GM23248 (cell line): ENCODE data around the gene LAMA2. TPM values are rescaled to one million over a fixed set of nuclear protein-coding genes. Genes with fewer than 3 reads are reported as not detected.

Source experiments
- DNase-seq: peaks from one replicate; pipeline ENCODE4 v3.0.0-alpha.2; 2015
- H2AFZ ChIP-seq: fragments of 200-600 bp; sonication (generic); 2 replicates; pipeline ENCODE4 v1.6.1; 2016; ENCODE audit warnings: antibody characterized with exemption
- H3F3A ChIP-seq: fragments of 200-600 bp; sonication (generic); 2 replicates; pipeline ENCODE4 v1.6.1; 2016; ENCODE audit warnings: mild to moderate bottlenecking, antibody characterized with exemption, mixed run types; ENCODE audit not compliant: insufficient read depth
- H3K27ac ChIP-seq: fragments of 200-600 bp; sonication (generic); 2 replicates; pipeline ENCODE4 v1.5.1; 2016; ENCODE audit warnings: mild to moderate bottlenecking
- H3K27me3 ChIP-seq: fragments of 200-600 bp; sonication (generic); replicated peaks from 2 replicates; pipeline ENCODE4 v1.6.1; 2016; ENCODE audit warnings: mild to moderate bottlenecking; ENCODE audit not compliant: insufficient read depth
- H3K36me3 ChIP-seq: fragments of 200-600 bp; sonication (generic); 2 replicates; pipeline ENCODE4 v1.6.1; 2016; ENCODE audit warnings: low read depth, mild to moderate bottlenecking
- H3K4me1 ChIP-seq: fragments of 200-600 bp; sonication (generic); 2 replicates; pipeline ENCODE4 v1.6.1; 2016; ENCODE audit warnings: mild to moderate bottlenecking; ENCODE audit not compliant: insufficient read depth
- H3K4me2 ChIP-seq: fragments of 200-600 bp; sonication (generic); one replicate; pipeline ENCODE4 v1.6.1; 2016; ENCODE audit warnings: mild to moderate bottlenecking; ENCODE audit not compliant: unreplicated experiment
- H3K4me3 ChIP-seq: fragments of 200-600 bp; sonication (generic); 2 replicates; pipeline ENCODE4 v1.5.1; 2016; ENCODE audit warnings: mild to moderate bottlenecking
- H3K79me2 ChIP-seq: fragments of 200-600 bp; sonication (generic); 2 replicates; pipeline ENCODE4 v1.6.1; 2016; ENCODE audit warnings: mild to moderate bottlenecking; ENCODE audit not compliant: insufficient read depth
- H3K9ac ChIP-seq: fragments of 200-600 bp; sonication (generic); 2 replicates; pipeline ENCODE4 v1.6.1; 2016; ENCODE audit warnings: mild to moderate bottlenecking
- H3K9me2 ChIP-seq: fragments of 200-600 bp; sonication (generic); 2 replicates; pipeline ENCODE4 v1.6.1; 2016; ENCODE audit warnings: mixed run types, mild to moderate bottlenecking, moderate library complexity; ENCODE audit not compliant: insufficient read depth
- H3K9me3 ChIP-seq: fragments of 200-600 bp; sonication (generic); one replicate; pipeline ENCODE4 v1.6.1; 2017; ENCODE audit warnings: low read depth
- H4K20me1 ChIP-seq: fragments of 200-600 bp; sonication (generic); 2 replicates; pipeline ENCODE4 v1.6.0; 2016; ENCODE audit not compliant: insufficient read depth
- EZH2 ChIP-seq: fragments of 200-600 bp; sonication (generic); IDR thresholded peaks from 2 replicates; pipeline ENCODE4 v1.6.1; 2018; ENCODE audit warnings: antibody characterized with exemption, mild to moderate bottlenecking; ENCODE audit not compliant: insufficient read depth, poor library complexity, severe bottlenecking
- EZH2phosphoT487 ChIP-seq: fragments of 200-600 bp; sonication (generic); IDR thresholded peaks from 2 replicates; pipeline ENCODE4 v1.6.1; 2018; ENCODE audit warnings: antibody characterized with exemption, moderate library complexity, mild to moderate bottlenecking, low read depth; ENCODE audit not compliant: insufficient read depth
- whole genome bisulfite sequencing, 2 experiments: methylation state at CpG; one replicate each; pipeline ENCODE4 v1.1.6; 2015 to 2017; ENCODE audit warnings: low lambda C conversion rate in 2 of 2, low coverage in 1 of 2; ENCODE audit errors: missing lambda C conversion rate in 2 of 2; 5-methylcytosine and 5-hydroxymethylcytosine counted together
- in situ Hi-C: fragments of 300-500 bp; cut with MboI; formaldehyde crosslinking; loops from 2 replicates; pipeline ENCODE4 v1.15.0; 2020
- polyA plus RNA-seq: library from polyadenylated mRNA; unstranded; fragments of >200 nt; fragmentation: Nextera tagmentation; extraction: Ambion mirVana; gene quantifications from 2 replicates; pipeline ENCODE4 v1.2.1, GENCODE V29; 2016
- total RNA-seq: library from RNA; depleted of rRNA; stranded (reverse); fragments of >200 nt; shearing (Covaris generic); gene quantifications from 2 replicates; pipeline ENCODE4 v1.2.3, GENCODE V29; 2014

Gene LAMA2
- total and polyA plus RNA-seq, 2 experiments from 2014 or later: 8.3 to 31.1 TPM

DNA sequence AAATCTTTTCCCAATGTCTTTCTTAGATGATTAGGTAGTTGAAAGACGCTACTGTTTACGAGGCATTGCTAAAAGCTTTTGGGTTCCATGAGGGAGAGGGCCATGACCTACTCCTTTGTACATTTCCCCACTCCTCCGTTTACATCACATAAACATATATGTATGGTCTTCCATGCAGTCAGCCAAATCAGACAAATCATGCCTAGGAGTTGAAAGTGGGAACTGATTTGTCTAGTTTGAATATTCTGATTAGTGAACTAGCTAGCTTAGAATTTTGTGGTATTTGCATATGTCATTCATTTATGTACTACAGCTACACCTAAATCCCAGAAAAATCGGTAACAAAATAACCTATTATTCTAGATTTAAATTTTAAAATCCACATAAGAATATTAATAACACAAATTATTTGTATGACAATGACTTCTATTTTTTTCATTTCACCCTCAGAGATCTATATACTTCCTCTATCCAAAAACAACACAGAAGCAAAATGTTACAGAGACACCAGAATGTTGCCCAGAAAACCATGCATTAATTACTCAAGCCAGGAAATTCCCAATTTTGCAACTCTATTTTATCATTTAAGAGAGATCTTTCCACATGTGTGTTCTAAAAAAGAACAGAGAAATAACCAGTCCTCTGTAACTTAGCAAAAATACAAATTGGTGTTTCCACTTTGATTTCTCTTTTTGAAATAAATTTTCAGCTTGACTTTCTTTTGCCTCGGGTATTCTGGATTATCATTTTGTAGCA lies 231.9 kb downstream of the LAMA2 start:
- Histone ChIP-seq H3K27ac (no peak overlapping the region), H3K36me3 (no peaks in the 10 kb centered on the region), H2AFZ (no peak overlapping the region), H3K9ac (no peak overlapping the region), H3K4me3 (no peak overlapping the region), H3K27me3 (no peaks in the 10 kb centered on the region), H3K4me1 (no peaks in the 10 kb centered on the region), H3F3A (no peaks in the 10 kb centered on the region), H3K9me3 (no peaks in the 10 kb centered on the region), H3K79me2 (no peaks in the 10 kb centered on the region), H3K4me2 (no peak overlapping the region), H3K9me2 (no peaks in the 10 kb centered on the region; the same call in 1 of the 2 replicates), H4K20me1 (no peaks in the 10 kb centered on the region)
- TF ChIP-seq EZH2phosphoT487 (no peak), EZH2 (no peak)
- WGBS, 2 experiments: 81 to 83% methylated on average over 5 of the region's 5 CpGs
- in situ Hi-C loops: no loop called here
- no peak for DNase-seq

- TF ChIP-seq EZH2 (no peak), EZH2phosphoT487 (no peak)
- H3K9me3 ChIP-seq: no peaks in the 10 kb centered on the region
- no peak for DNase-seq
- no peak overlapping the region for H3K27ac ChIP-seq
- no peaks in the 10 kb centered on the region for H3F3A ChIP-seq
- no peak overlapping the region for H3K9ac ChIP-seq
- no peaks in the 10 kb centered on the region for H3K4me1 ChIP-seq
- H3K79me2 ChIP-seq: no peaks in the 10 kb centered on the region
- 74 to 79% methylated on average over 3 of the region's 3 CpGs for WGBS, 2 experiments
- no peaks in the 10 kb centered on the region; the same call in 1 of the 2 replicates for H3K9me2 ChIP-seq
- no peak overlapping the region for H2AFZ ChIP-seq
- in situ Hi-C loops: no loop called here
- H3K4me3 ChIP-seq: no peak overlapping the region
- no peaks in the 10 kb centered on the region for H4K20me1 ChIP-seq
- H3K4me2 ChIP-seq: no peak overlapping the region
- no peaks in the 10 kb centered on the region for H3K27me3 ChIP-seq
- H3K36me3 ChIP-seq: no peaks in the 10 kb centered on the region
Measured at GRCh38 chr6:129115471-129115870, 232.5 kb downstream of the LAMA2 start.

DNA sequence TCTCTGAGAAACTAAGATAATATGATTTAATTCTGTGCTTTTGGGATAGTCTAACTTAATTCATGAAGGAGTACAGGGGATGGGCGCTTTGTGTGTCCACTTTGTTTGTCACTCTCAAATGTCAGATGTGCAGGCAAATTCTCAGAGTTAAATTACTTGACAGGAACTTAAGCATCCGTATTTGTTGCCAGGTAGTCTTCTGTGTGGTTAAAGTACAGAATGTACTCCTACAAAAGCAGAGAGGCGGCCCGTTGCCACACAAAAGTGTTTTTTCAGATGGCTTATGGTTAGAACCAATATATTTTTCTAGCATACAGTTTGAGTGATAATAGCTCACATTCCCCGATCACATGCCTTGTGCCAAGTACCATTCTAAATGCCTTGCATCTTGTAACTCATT lies 234.4 kb downstream of the LAMA2 start:
- H2AFZ ChIP-seq: no peak overlapping the region
- DNase-seq: no peak
- H4K20me1 ChIP-seq: no peaks in the 10 kb centered on the region
- H3K27ac ChIP-seq: no peak overlapping the region
- no peak overlapping the region for H3K4me2 ChIP-seq
- no peaks in the 10 kb centered on the region for H3K9me2 ChIP-seq
- in situ Hi-C loops: no loop called here
- TF ChIP-seq EZH2 (no peak), EZH2phosphoT487 (no peak)
- WGBS, 2 experiments: 69 to 74% methylated on average over 5 of the region's 5 CpGs
- peaks cover 6% of the 10 kb centered on the region; the same call in 1 of the 2 replicates for H3F3A ChIP-seq
- H3K79me2 ChIP-seq: no peaks in the 10 kb centered on the region
- no peaks in the 10 kb centered on the region for H3K27me3 ChIP-seq
- H3K9me3 ChIP-seq: no peaks in the 10 kb centered on the region
- H3K36me3 ChIP-seq: no peaks in the 10 kb centered on the region
- no peaks in the 10 kb centered on the region for H3K4me1 ChIP-seq
- no peak overlapping the region for H3K4me3 ChIP-seq
- no peak overlapping the region for H3K9ac ChIP-seq

- no peaks in the 10 kb centered on the region for H4K20me1 ChIP-seq
- H3K4me1 ChIP-seq: no peaks in the 10 kb centered on the region
- peak; percentile 30 for DNase-seq
- no peaks in the 10 kb centered on the region for H3K36me3 ChIP-seq
- no peaks in the 10 kb centered on the region for H3K79me2 ChIP-seq
- TF ChIP-seq EZH2 (no peak), EZH2phosphoT487 (no peak)
- H3K4me3 ChIP-seq: no peak overlapping the region
- no peaks in the 10 kb centered on the region for H3K27me3 ChIP-seq
- H3K9ac ChIP-seq: no peak overlapping the region
- WGBS, 2 experiments: 19 to 26% methylated on average over 3 of the region's 3 CpGs
- no peaks in the 10 kb centered on the region for H3K9me2 ChIP-seq
- no peak overlapping the region; the same call in 1 of the 2 replicates for H2AFZ ChIP-seq
- in situ Hi-C loops: no loop called here
- H3K4me2 ChIP-seq: no peak overlapping the region
- no peak overlapping the region for H3K27ac ChIP-seq
- H3F3A ChIP-seq: peaks cover 6% of the 10 kb centered on the region; the same call in 1 of the 2 replicates
- H3K9me3 ChIP-seq: no peaks in the 10 kb centered on the region
Measured at GRCh38 chr6:129120856-129121638, 238.1 kb downstream of the LAMA2 start.
